PC-3 (cell line): ENCODE measurements around the gene PXMP4. TPM values are rescaled to one million over a fixed set of nuclear protein-coding genes. Genes with fewer than 3 reads are reported as not detected.
A peak's percentile ranks its signal among the peaks of the same experiment; 100 is the strongest.
"Not testable (repeated sequence)": the region's sequence is repeated elsewhere in the genome, so short reads cannot be mapped to it uniquely, and the experiment has no call there.

Source experiments
- ATAC-seq: fragments of 200-7000 bp; cut with Tn5 transposase; 2 replicates; pipeline ENCODE4 v1.9.1; 2020; ENCODE audit warnings: mild to moderate bottlenecking, moderate library complexity
- BruUV-seq: library from RNA; stranded (reverse); fragments of 400-500 nt; replicated peaks from 2 replicates; lab custom pipeline; 2021; lab: Mats Ljungman, UMichigan
- CTCF ChIA-PET: fragments of 300-600 bp; sonication (Branson Sonifier 250); formaldehyde crosslinking; loops from one replicate; lab custom pipeline; 2022; ENCODE audit warnings: antibody characterized with exemption; lab: Charles Lee
- POLR2A ChIA-PET: fragments of 300-600 bp; sonication (Branson Sonifier 250); formaldehyde crosslinking; loops from one replicate; lab custom pipeline; 2022; ENCODE audit warnings: antibody characterized with exemption; ENCODE audit not compliant: unreplicated experiment; lab: Charles Lee
- DNase-seq: peaks from one replicate; pipeline ENCODE4 v3.0.0-alpha.2; 2015
- H2AFZ ChIP-seq: fragments of 300-600 bp; sonication (generic); 2 replicates; pipeline ENCODE4 v1.6.0; 2016; ENCODE audit warnings: antibody characterized with exemption, low read length
- H3F3A ChIP-seq: fragments of 300-600 bp; sonication (generic); one replicate; pipeline ENCODE4 v1.6.0; 2017; ENCODE audit warnings: antibody characterized with exemption, low read length, control low read depth, mild to moderate bottlenecking; ENCODE audit not compliant: unreplicated experiment
- H3K27ac ChIP-seq: fragments of 300-600 bp; sonication (generic); 2 replicates; pipeline ENCODE4 v1.5.1; 2016; ENCODE audit warnings: mild to moderate bottlenecking, low read length
- H3K27me3 ChIP-seq: fragments of 300-600 bp; sonication (generic); 2 replicates; pipeline ENCODE4 v1.6.1; 2016; ENCODE audit warnings: low read length, mixed read lengths
- H3K36me3 ChIP-seq: fragments of 300-600 bp; sonication (generic); 2 replicates; pipeline ENCODE4 v1.6.1; 2016; ENCODE audit warnings: low read depth, mixed run types, low read length, mixed read lengths
- H3K4me1 ChIP-seq: fragments of 300-600 bp; sonication (generic); 2 replicates; pipeline ENCODE4 v1.5.1; 2016; ENCODE audit warnings: low read length; ENCODE audit not compliant: insufficient read depth
- H3K4me2 ChIP-seq: fragments of 300-600 bp; sonication (generic); 2 replicates; pipeline ENCODE4 v1.6.0; 2016; ENCODE audit warnings: low read length
- H3K4me3 ChIP-seq: fragments of 300-600 bp; sonication (generic); 2 replicates; pipeline ENCODE4 v1.5.1; 2016; ENCODE audit warnings: mild to moderate bottlenecking, low read length, mixed read lengths
- H3K79me2 ChIP-seq: fragments of 300-600 bp; sonication (generic); 2 replicates; pipeline ENCODE4 v1.6.1; 2017; ENCODE audit warnings: low read length, mixed read lengths
- H3K9ac ChIP-seq: fragments of 300-600 bp; sonication (generic); 2 replicates; pipeline ENCODE4 v1.6.0; 2016; ENCODE audit warnings: mild to moderate bottlenecking, low read length
- H3K9me2 ChIP-seq: fragments of 300-600 bp; sonication (generic); replicated peaks from 2 replicates; pipeline ENCODE4 v1.6.1; 2016; ENCODE audit warnings: mixed run types, low read length, mixed read lengths
- H3K9me3 ChIP-seq: fragments of 300-600 bp; sonication (generic); 2 replicates; pipeline ENCODE4 v1.6.1; 2016; ENCODE audit warnings: low read length, mixed read lengths
- H4K20me1 ChIP-seq: fragments of 300-600 bp; sonication (generic); 2 replicates; pipeline ENCODE4 v1.6.1; 2016; ENCODE audit warnings: low read length, mixed read lengths
- EZH2 ChIP-seq: fragments of 300-600 bp; sonication (generic); IDR thresholded peaks from one replicate; pipeline ENCODE4 v1.6.1; 2017; ENCODE audit warnings: antibody characterized with exemption, mild to moderate bottlenecking, low read length; ENCODE audit not compliant: unreplicated experiment
- EZH2phosphoT487 ChIP-seq: fragments of 300-600 bp; sonication (generic); IDR thresholded peaks from 2 replicates; pipeline ENCODE4 v1.6.1; 2018; ENCODE audit warnings: mild to moderate bottlenecking, antibody characterized with exemption, low read length, borderline replicate concordance
- intact Hi-C: fragments of 100-400 bp; cut with micrococcal nuclease; formaldehyde crosslinking; loops from 2 replicates; pipeline ENCODE4 v1.9.0; 2023
- total RNA-seq: library from RNA; depleted of rRNA; stranded (reverse); fragments of >200 nt; gene quantifications from 2 replicates; pipeline ENCODE4 v1.2.3, GENCODE V29; 2014
- TF ChIP-seq, protein P1 (sequence below): fragments of 300-600 bp; sonication (generic); conservative IDR thresholded peaks from 2 replicates; pipeline ENCODE4 v1.5.1; 2017; ENCODE audit warnings: antibody characterized with exemption, low read depth, mild to moderate bottlenecking, low read length

Gene PXMP4
- total RNA-seq, 1 experiment from 2014 or later, result not detected

DNA sequence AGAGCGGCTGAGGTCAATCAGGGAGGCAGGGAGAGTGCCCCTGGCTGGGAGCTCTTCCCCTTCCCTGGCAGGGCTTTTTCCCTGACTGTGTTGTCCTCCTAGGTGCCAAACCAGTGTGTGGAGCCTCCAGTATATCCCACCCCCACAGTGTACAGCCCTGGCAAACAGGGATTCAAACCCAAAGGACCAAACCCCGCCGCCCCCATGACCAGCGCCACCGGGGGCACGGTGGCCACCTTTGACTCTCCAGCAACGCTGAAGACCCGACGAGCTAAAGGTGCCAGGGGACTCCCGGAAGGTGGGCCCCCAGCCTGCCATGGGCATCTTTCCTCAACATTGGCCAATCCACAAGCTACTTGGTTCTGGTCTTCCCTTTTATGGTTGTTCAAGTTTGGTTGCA is 36.9 kb upstream of the PXMP4 start:
- Histone ChIP-seq H3K4me1 (no peaks in the 10 kb centered on the region), H3K4me3 (no peak overlapping the region), H2AFZ (no peak overlapping the region), H3K27ac (no peak overlapping the region), H4K20me1 (no peaks in the 10 kb centered on the region), H3F3A (no peaks in the 10 kb centered on the region), H3K27me3 (no peaks in the 10 kb centered on the region), H3K9ac (no peak overlapping the region), H3K4me2 (no peak overlapping the region), H3K9me2 (no peaks in the 10 kb centered on the region), H3K9me3 (peaks cover 5% of the 10 kb centered on the region; the same call in 1 of the 2 replicates), H3K79me2 (no peaks in the 10 kb centered on the region), H3K36me3 (peaks cover 18% of the 10 kb centered on the region)
- POLR2A ChIA-PET, result no interaction called here
- ATAC-seq (no peak), DNase-seq (no peak)
- CTCF ChIA-PET, result no interaction called here
- BruUV-seq, result no TSS peak
- TF ChIP-seq, protein P1, sequence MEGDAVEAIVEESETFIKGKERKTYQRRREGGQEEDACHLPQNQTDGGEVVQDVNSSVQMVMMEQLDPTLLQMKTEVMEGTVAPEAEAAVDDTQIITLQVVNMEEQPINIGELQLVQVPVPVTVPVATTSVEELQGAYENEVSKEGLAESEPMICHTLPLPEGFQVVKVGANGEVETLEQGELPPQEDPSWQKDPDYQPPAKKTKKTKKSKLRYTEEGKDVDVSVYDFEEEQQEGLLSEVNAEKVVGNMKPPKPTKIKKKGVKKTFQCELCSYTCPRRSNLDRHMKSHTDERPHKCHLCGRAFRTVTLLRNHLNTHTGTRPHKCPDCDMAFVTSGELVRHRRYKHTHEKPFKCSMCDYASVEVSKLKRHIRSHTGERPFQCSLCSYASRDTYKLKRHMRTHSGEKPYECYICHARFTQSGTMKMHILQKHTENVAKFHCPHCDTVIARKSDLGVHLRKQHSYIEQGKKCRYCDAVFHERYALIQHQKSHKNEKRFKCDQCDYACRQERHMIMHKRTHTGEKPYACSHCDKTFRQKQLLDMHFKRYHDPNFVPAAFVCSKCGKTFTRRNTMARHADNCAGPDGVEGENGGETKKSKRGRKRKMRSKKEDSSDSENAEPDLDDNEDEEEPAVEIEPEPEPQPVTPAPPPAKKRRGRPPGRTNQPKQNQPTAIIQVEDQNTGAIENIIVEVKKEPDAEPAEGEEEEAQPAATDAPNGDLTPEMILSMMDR, result no peak
- TF ChIP-seq EZH2, result no peak
- TF ChIP-seq EZH2phosphoT487, result no peak
- intact Hi-C loops, result no loop called here

DNA sequence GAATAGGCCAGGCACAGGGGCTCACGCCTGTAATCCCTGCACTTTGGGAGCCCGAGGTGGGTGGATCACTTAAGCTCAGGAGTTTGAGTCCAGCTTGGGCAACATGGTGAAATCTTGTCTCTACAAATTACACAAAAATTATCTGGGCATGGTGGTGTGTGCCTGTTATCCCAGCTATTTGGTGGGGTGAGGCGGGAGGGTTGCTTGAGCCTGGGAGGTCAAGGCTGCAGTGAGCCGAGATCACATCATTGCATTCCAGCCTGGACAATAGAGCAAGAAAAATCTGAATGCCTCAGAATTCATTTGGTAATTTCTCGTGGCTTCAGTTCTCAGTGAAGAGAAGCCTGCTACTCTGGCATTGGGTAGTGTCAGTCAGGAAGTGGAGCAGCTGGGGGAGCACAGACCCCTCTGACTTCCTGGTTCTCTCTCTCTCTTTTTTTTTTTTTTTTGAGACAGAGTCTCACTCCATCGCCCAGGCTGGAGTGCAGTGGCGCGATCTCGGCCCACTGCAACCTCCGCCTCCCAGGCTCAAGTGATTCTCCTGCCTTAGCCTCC is 35.9 kb upstream of the PXMP4 start:
- H3K27ac ChIP-seq, H3K4me3 ChIP-seq, H3K9ac ChIP-seq, H3K4me1 ChIP-seq, ATAC-seq, H3F3A ChIP-seq, BruUV-seq, H3K9me3 ChIP-seq, H4K20me1 ChIP-seq, H3K79me2 ChIP-seq, DNase-seq, CTCF ChIA-PET, H3K9me2 ChIP-seq, H3K27me3 ChIP-seq, intact Hi-C loops, POLR2A ChIA-PET, H3K4me2 ChIP-seq, H2AFZ ChIP-seq: not testable (repeated sequence)
- peaks cover 16% of the 10 kb centered on the region for H3K36me3 ChIP-seq

DNA sequence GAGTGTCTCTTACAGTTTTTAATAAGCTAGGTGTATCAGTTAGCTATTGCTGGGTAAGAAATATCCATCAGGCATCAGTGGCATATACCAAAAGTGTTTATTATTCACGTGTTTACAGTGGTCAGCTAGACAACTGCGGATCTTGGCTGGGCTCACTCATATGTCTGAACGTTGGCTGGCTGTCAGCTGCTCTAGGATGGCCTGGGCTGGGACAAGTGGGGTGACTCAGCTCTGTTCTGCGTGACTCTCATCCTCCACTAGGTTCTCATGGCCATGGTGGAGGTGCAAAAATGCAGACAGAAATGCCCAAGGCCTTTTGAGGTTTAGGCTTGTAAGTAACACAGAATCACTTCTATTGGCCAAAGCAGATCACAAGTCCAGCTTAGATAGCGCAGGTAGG is 33.7 kb upstream of the PXMP4 start:
- DNase-seq (peak; percentile 11), ATAC-seq (no peak; the same call in 1 of the 2 replicates)
- no peak overlapping the region for H3K27ac ChIP-seq
- H3K27me3 ChIP-seq, result no peaks in the 10 kb centered on the region
- BruUV-seq, result no TSS peak
- POLR2A ChIA-PET, result no interaction called here
- H3K9ac ChIP-seq, result no peak overlapping the region
- intact Hi-C loops, result no loop called here
- CTCF ChIA-PET, result no interaction called here
- TF ChIP-seq EZH2phosphoT487 (no peak), EZH2 (no peak)
- TF ChIP-seq, protein P1, result no peak
- no peaks in the 10 kb centered on the region for H3K4me1 ChIP-seq
- H4K20me1 ChIP-seq, result no peaks in the 10 kb centered on the region
- peaks cover 16% of the 10 kb centered on the region for H3K36me3 ChIP-seq
- no peak overlapping the region for H2AFZ ChIP-seq
- no peaks in the 10 kb centered on the region for H3F3A ChIP-seq
- no peaks in the 10 kb centered on the region for H3K79me2 ChIP-seq
- H3K9me2 ChIP-seq, result no peaks in the 10 kb centered on the region
- H3K9me3 ChIP-seq, result peaks cover 5% of the 10 kb centered on the region; the same call in 1 of the 2 replicates
- no peak overlapping the region for H3K4me2 ChIP-seq
- no peak overlapping the region for H3K4me3 ChIP-seq
